ENCODE results near the gene EIF3L.

The EIF3L gene

DNA sequence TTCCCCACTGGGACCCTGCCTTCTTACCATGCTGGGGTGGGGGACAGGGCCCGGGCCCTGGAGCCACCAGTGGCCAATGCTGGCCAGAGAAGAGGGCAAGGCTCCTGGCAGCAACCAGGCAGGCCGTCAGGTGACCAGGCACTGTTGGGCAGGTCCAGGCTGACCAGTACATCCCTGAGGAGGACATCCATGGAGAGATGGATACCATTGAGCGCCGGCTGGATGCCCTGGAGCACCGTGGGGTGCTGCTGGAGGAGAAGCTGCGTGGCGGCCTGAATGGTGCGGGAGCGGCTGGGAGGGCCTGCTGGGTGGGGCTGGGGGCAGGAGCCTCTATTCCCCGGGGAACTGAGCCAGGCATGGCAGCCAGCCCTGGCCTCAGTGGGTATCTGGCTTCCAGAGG is 83.2 kb downstream of the EIF3L start:
- DNase-seq (no peak), ATAC-seq (no peak)
- Mint-ChIP-seq H3K9me3 (no peaks in the 10 kb centered on the region), H3K27me3 (no peaks in the 10 kb centered on the region), H3K4me3 (no peak overlapping the region), H3K27ac (no peak overlapping the region), H3K36me3 (ENCODE audit: low read depth) (no peaks in the 10 kb centered on the region), H3K4me1 (peaks cover 12% of the 10 kb centered on the region)

DNA sequence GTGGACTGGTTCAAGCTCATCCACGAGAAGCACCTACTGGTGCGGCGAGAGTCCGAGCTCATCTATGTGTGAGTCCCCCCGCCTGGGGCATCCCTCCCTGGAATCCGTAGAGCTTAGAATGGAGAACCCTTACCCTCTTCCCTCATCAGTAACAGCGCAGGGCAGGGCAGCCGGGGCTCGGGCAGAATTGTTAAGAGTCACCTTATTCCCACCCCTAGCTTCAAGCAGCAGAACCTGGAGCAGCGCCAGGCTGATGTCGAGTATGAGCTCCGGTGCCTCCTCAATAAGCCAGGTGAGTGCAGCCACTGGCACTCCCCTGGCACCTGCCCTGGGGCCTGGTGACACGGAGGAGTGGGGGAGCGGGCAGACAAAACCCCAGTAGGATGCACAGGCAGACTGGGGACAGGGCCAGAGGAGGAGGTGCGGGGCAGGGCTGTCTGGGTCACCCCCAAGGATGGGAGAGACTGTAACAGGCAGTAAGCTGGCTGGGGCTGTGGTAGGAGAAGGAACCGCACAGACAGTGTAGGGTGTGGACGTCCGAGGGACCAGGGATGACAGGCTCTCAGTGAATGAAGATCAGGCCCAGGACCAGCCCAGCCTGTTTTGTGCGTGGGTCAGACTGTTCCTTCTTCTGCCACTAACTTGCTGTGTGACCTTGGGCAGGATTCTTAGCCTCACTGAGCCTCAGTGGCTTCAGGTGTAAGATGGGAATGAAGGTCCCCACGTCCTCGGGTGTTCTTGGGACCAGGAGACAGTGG is 83.8 kb downstream of the EIF3L start:
- H3K27me3 Mint-ChIP-seq, result no peaks in the 10 kb centered on the region
- no peaks in the 10 kb centered on the region for H3K9me3 Mint-ChIP-seq
- no peak overlapping the region for H3K4me3 Mint-ChIP-seq
- ATAC-seq (no peak), DNase-seq (no peak)
- H3K27ac Mint-ChIP-seq, result no peak overlapping the region
- H3K4me1 Mint-ChIP-seq, result peaks cover 12% of the 10 kb centered on the region
- peaks cover 2% of the 10 kb centered on the region for H3K36me3 Mint-ChIP-seq (ENCODE audit: low read depth)

DNA sequence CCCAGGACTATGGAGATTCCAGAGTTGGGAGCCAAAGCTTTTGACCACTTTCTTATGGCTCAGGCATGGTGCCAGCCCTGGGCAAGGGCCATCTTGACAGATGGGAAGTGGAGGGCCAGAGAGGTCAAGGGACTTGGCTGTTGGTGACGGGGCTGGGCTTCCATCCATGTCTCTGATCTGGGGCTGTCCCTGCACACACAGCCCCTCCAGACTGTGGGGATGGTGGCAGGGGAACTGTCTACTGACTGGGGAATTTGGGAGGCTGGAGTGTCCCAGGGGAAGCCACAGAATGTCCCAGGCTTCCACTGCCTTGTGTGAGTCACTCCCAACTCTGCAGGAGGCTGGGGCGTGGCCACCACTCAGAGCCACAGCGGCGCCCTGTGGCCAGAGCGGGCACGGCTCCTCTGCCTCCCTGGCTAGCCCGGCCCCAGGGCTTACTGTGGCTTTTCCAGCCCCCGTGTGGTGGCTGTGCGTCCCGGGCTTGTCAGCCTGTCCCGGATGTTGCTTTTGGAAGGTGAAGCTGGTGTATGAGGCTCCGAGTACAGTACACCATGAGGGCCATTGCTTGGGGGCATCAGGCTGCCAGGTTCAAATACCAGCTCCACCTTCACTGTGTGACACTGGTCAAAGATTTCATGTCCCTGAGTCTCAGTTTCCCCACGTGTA is 84.6 kb downstream of the EIF3L start:
- no peaks in the 10 kb centered on the region for H3K27me3 Mint-ChIP-seq
- ATAC-seq, result peak; percentile 99

More for the DNA sequence above, 84.6 kb downstream of the EIF3L start:
- Mint-ChIP-seq H3K27ac (no peak overlapping the region), H3K4me3 (no peak overlapping the region), H3K36me3 (ENCODE audit: low read depth) (peaks cover 3% of the 10 kb centered on the region), H3K4me1 (peaks cover 12% of the 10 kb centered on the region), H3K9me3 (no peaks in the 10 kb centered on the region)
- DNase-seq, result peak; percentile 91

All from activated naive CD8-positive, alpha-beta T cell treated with anti-CD3 and anti-CD28 coated beads, Interleukin-2, amount 50 U/mL, for 24 hours (primary cell).